GM19397 (cell line): ENCODE data around the gene ZNF785.
"Not testable (repeated sequence)": the region's sequence is repeated elsewhere in the genome, so short reads cannot be mapped to it uniquely, and the experiment has no call there.

Experiments
- ATAC-seq: cut with Tn5 transposase; IDR thresholded peaks from one replicate; pipeline ENCODE4 v1.9.1; 2021; ENCODE audit warnings: mild to moderate bottlenecking, moderate library complexity; ENCODE audit not compliant: unreplicated experiment

Gene ZNF785

GRCh38 chr16:30603945-30604315 is 18.4 kb upstream of the ZNF785 start:
- ATAC-seq, result no peak

GRCh38 chr16:30602616-30603277 is 17.2 kb upstream of the ZNF785 start:
- no peak for ATAC-seq

- ATAC-seq, result no peak
These were observed 16.5 kb upstream of the ZNF785 start for GRCh38 chr16:30601966-30602365.

GRCh38 chr16:30600929-30601328 is 15.4 kb upstream of the ZNF785 start:
- no peak for ATAC-seq

- ATAC-seq, result no peak
These were observed 14.7 kb upstream of the ZNF785 start for GRCh38 chr16:30600215-30600614.

- ATAC-seq, result no peak
These were observed 7.4 kb upstream of the ZNF785 start for GRCh38 chr16:30592871-30593270.

- not testable (repeated sequence) for ATAC-seq
These were observed 5.4 kb upstream of the ZNF785 start for GRCh38 chr16:30590869-30591268.

GRCh38 chr16:30589582-30589981 is 4.1 kb upstream of the ZNF785 start:
- not testable (repeated sequence) for ATAC-seq

GRCh38 chr16:30588651-30589050 is 3.2 kb upstream of the ZNF785 start:
- ATAC-seq, result no peak

GRCh38 chr16:30585022-30585399 is 486 bp downstream of the ZNF785 start:
- ATAC-seq, result peak; percentile 17

GRCh38 chr16:30582611-30583340 is 2.7 kb downstream of the ZNF785 start:
- no peak for ATAC-seq

- ATAC-seq, result no peak
These were observed 4.0 kb downstream of the ZNF785 start for GRCh38 chr16:30581457-30581856.

- no peak for ATAC-seq
These were observed 10.8 kb downstream of the ZNF785 start for GRCh38 chr16:30574678-30575077.

GRCh38 chr16:30571445-30572322 is 13.8 kb downstream of the ZNF785 start, which contains the start of gene ZNF688:
ZNF688 (minus strand) TSS chr16:30571714; CDS start chr16:30571629, 85 bp downstream.
- ATAC-seq, result peak; percentile 67

- ATAC-seq, result no peak
These were observed 14.7 kb downstream of the ZNF785 start for GRCh38 chr16:30570636-30571444.

GRCh38 chr16:30569746-30570635 is 15.5 kb downstream of the ZNF785 start:
- ATAC-seq, result no peak

GRCh38 chr16:30569281-30569680 is 16.2 kb downstream of the ZNF785 start:
- ATAC-seq, result no peak

GRCh38 chr16:30567991-30568638 is 17.4 kb downstream of the ZNF785 start:
- no peak for ATAC-seq
